ENCODE measurements around the gene SULF2.

The SULF2 gene

GRCh38 chr20:47656318-47656717 is 129.0 kb downstream of the SULF2 start:
- H3K4me3 ChIP-seq (ENCODE audit: control insufficient read depth, low read depth, low read length), result no peak overlapping the region
- no peak for TF ChIP-seq CTCF (conservative IDR thresholded peaks at IDR 0.05; ENCODE audit: control insufficient read depth, insufficient read depth, low read depth, low read length)
- DNase-seq (ENCODE audit: low read depth), result no peak

DNA sequence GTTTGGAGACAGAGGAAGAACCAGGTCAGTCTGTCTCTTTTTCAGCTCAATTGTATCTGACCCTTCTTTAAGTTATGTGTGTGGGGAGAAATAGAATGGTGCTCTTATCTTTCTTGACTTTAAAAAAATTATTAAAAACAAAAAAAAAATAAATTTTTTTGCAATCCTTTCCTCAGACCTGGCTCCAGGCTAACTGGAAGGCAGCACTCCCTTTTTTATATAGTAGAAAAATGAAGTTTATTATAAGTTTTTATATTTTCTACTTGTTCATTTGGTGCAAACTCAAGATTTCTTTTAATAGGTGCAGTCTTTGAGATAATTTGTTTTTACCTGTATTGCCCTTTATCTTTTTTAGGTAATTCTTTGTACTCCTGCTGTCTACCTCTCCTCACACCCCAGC is 129.6 kb downstream of the SULF2 start:
- no peak overlapping the region for H3K4me3 ChIP-seq (ENCODE audit: control insufficient read depth, low read depth, low read length)
- no peak for DNase-seq (ENCODE audit: low read depth)
- no peak for TF ChIP-seq CTCF (conservative IDR thresholded peaks at IDR 0.05; ENCODE audit: control insufficient read depth, insufficient read depth, low read depth, low read length)

DNA sequence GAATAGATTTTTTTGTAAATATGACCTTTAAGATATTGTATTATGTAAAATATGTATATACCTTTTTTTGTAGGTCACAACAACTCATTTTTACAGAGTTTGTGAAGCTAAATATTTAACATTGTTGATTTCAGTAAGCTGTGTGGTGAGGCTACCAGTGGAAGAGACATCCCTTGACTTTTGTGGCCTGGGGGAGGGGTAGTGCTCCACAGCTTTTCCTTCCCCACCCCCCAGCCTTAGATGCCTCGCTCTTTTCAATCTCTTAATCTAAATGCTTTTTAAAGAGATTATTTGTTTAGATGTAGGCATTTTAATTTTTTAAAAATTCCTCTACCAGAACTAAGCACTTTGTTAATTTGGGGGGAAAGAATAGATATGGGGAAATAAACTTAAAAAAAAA is 130.9 kb downstream of the SULF2 start:
- no peak overlapping the region for H3K4me3 ChIP-seq (ENCODE audit: control insufficient read depth, low read depth, low read length)
- no peak for DNase-seq (ENCODE audit: low read depth)
- no peak for TF ChIP-seq CTCF (conservative IDR thresholded peaks at IDR 0.05; ENCODE audit: control insufficient read depth, insufficient read depth, low read depth, low read length)

- H3K4me3 ChIP-seq (ENCODE audit: control insufficient read depth, low read depth, low read length), result no peak overlapping the region
- DNase-seq (ENCODE audit: low read depth), result no peak
- TF ChIP-seq CTCF (conservative IDR thresholded peaks at IDR 0.05; ENCODE audit: control insufficient read depth, insufficient read depth, low read depth, low read length), result no peak
These were observed 131.4 kb downstream of the SULF2 start for GRCh38 chr20:47653869-47654268.

DNA sequence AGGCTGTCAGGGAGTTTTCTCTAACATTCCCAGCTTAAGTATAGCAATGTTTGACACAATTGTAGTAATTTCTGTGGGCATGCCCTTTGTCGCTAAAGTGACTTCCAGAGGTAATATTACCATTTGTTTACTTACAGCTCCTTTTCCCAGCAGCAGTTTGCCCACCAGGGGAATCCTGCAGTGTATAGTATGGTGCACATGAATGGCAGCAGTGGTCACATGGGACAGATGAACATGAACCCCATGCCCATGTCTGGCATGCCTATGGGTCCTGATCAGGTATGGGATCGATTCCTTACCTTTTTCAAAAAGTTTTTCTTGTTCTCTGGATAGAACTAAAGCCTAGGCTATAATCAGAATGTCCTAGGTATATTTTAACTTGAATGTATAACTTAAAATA is 132.5 kb downstream of the SULF2 start:
- TF ChIP-seq CTCF (conservative IDR thresholded peaks at IDR 0.05; ENCODE audit: control insufficient read depth, insufficient read depth, low read depth, low read length), result no peak
- H3K4me3 ChIP-seq (ENCODE audit: control insufficient read depth, low read depth, low read length), result no peak overlapping the region

DNA sequence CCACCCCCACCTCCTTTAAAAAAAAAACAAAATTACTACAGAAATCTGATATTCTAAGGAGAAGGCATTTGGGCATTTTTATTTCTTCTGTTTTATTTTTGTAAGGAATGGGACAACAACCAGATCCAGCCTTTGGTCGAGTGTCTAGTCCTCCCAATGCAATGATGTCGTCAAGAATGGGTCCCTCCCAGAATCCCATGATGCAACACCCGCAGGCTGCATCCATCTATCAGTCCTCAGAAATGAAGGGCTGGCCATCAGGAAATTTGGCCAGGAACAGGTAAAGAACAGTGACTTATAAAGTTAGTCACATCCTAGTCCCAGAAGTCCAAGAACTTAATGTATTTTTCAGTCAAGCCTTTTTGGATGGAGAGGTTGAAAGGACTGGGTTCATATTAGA is 133.0 kb downstream of the SULF2 start:
- DNase-seq (ENCODE audit: low read depth), result no peak
- no peak for TF ChIP-seq CTCF (conservative IDR thresholded peaks at IDR 0.05; ENCODE audit: control insufficient read depth, insufficient read depth, low read depth, low read length)

More for the DNA sequence above, 132.5 kb downstream of the SULF2 start:
- no peak for DNase-seq (ENCODE audit: low read depth)

GRCh38 chr20:47648943-47649342 is 136.3 kb downstream of the SULF2 start:
- TF ChIP-seq CTCF (conservative IDR thresholded peaks at IDR 0.05; ENCODE audit: control insufficient read depth, insufficient read depth, low read depth, low read length), result no peak
- no peak overlapping the region for H3K4me3 ChIP-seq (ENCODE audit: control insufficient read depth, low read depth, low read length)
- DNase-seq (ENCODE audit: low read depth), result no peak

More for the DNA sequence above, 133.0 kb downstream of the SULF2 start:
- no peak overlapping the region for H3K4me3 ChIP-seq (ENCODE audit: control insufficient read depth, low read depth, low read length)
